Kidney (tissue), 14 donors: ENCODE results near the gene PVALEF. TPM values are rescaled to one million over a fixed set of nuclear protein-coding genes. Genes with fewer than 3 reads are reported as not detected.

ENCODE experiments used
- DNase-seq, 5 donors: peaks; one replicate each; pipeline ENCODE4 v3.0.0-alpha.2; 2013 to 2020
- FAIRE-seq: peaks from 2 replicates; lab custom pipeline; 2012; peaks lifted over from hg19 to GRCh38; lab: Jason Lieb, UNC
- H3K27ac ChIP-seq, 2 donors: one replicate each; pipeline ENCODE4 v1.7.0; 2013; ENCODE audit warnings: low read depth in 2 of 2, low read length in 2 of 2, inconsistent platforms in 1 of 2
- H3K27me3 ChIP-seq: one replicate; pipeline ENCODE4 v1.7.1; 2013; ENCODE audit warnings: low read length, inconsistent platforms; ENCODE audit not compliant: control insufficient read depth, insufficient read depth
- H3K36me3 ChIP-seq, 3 donors: one replicate each; pipeline versions ENCODE4 v1.7.0 to v1.7.1; 2013; ENCODE audit warnings: low read length in 3 of 3, control low read depth in 1 of 3, inconsistent platforms in 1 of 3; ENCODE audit not compliant: insufficient read depth in 3 of 3, control insufficient read depth in 2 of 3
- H3K4me1 ChIP-seq, 3 donors: one replicate each; pipeline versions ENCODE4 v1.7.0 to v1.7.1; 2013; ENCODE audit warnings: low read length in 3 of 3, inconsistent platforms in 1 of 3, low read depth in 1 of 3; ENCODE audit not compliant: control insufficient read depth in 2 of 3, insufficient read depth in 2 of 3
- H3K4me3 ChIP-seq, 3 donors: one replicate each; pipeline versions ENCODE4 v1.7.0 to v1.8.1; 2013; ENCODE audit warnings: low read length in 3 of 3, control low read depth in 1 of 3, inconsistent platforms in 1 of 3
- H3K9ac ChIP-seq, 3 donors: one replicate each; pipeline versions ENCODE4 v1.7.0 to v1.7.1; 2013; ENCODE audit warnings: low read length in 3 of 3, control low read depth in 1 of 3, inconsistent platforms in 1 of 3
- H3K9me3 ChIP-seq, 3 donors: one replicate each; pipeline versions ENCODE4 v1.7.0 to v1.7.1; 2013; ENCODE audit warnings: low read length in 3 of 3, control low read depth in 1 of 3, inconsistent platforms in 1 of 3; ENCODE audit not compliant: control insufficient read depth in 2 of 3, insufficient read depth in 1 of 3
- CTCF ChIP-seq: IDR thresholded peaks from 3 replicates; pipeline ENCODE4 v1.5.1; 2012; ENCODE audit warnings: mild to moderate bottlenecking, moderate library complexity, borderline replicate concordance; ENCODE audit not compliant: insufficient read depth; ENCODE audit errors: extremely low read depth
- intact Hi-C: fragments of 100-400 bp; cut with DNase I; formaldehyde crosslinking; loops from one replicate; pipeline ENCODE4 v1.11.1; 2022
- polyA plus RNA-seq: library from polyadenylated mRNA; stranded (reverse); fragments of 350-450 nt; fragmentation: Illumina TruSeq; extraction: RNeasy Lipid Tissue Mini Kit (QIAGEN cat#74804); gene quantifications from one replicate; pipeline ENCODE4 v1.2.3, GENCODE V29; 2014; ENCODE audit warnings: low read depth, low replicate concordance; ENCODE audit not compliant: insufficient read depth
- total RNA-seq: library from RNA; stranded (reverse); fragmentation: NEBNext Ultra II Directional; extraction: Animal tissue kit (Norgen Biotek cat#: 25700); gene quantifications from one replicate; pipeline ENCODE4 v1.2.1, GENCODE V29; 2021
- donor health status: control.
- donor health status: control.
- donor health status: control.
- donor health status: control.
- donor health status: control.
- donor health status: DM: yes; HTN: yes; CAD: no.
- donor health status: Normal renal cell carcinoma (clear cell type).

The PVALEF gene
- total and polyA plus RNA-seq, 2 donors from 2014 or later = not detected

GRCh38 chr17:81167194-81167524, 1.9 kb downstream of the PVALEF start:
- H3K27ac ChIP-seq = no peak overlapping the region
- no peak overlapping the region for H3K9ac ChIP-seq
- H3K27me3 ChIP-seq = no peaks in the 10 kb centered on the region
- H3K36me3 ChIP-seq = no peaks in the 10 kb centered on the region
- FAIRE-seq (no peak), DNase-seq (no peak)
- no peak overlapping the region for H3K4me3 ChIP-seq
- H3K4me1 ChIP-seq = no peaks in the 10 kb centered on the region
- intact Hi-C loops = no loop called here
- H3K9me3 ChIP-seq = no peaks in the 10 kb centered on the region
- no peak for TF ChIP-seq CTCF

- H3K27me3 ChIP-seq = no peaks in the 10 kb centered on the region
- H3K9ac ChIP-seq = no peak overlapping the region
- FAIRE-seq (no peak), DNase-seq (peak in 1 of 5 donors; percentile 71)
- no peak overlapping the region for H3K4me3 ChIP-seq
- intact Hi-C loops = no loop called here
- H3K27ac ChIP-seq = no peak overlapping the region
- no peaks in the 10 kb centered on the region for H3K36me3 ChIP-seq
- H3K9me3 ChIP-seq = no peaks in the 10 kb centered on the region
- H3K4me1 ChIP-seq = no peaks in the 10 kb centered on the region
- TF ChIP-seq CTCF = no peak
These were observed 2.3 kb downstream of the PVALEF start for GRCh38 chr17:81167638-81168037.

- Histone ChIP-seq H3K27me3 (no peaks in the 10 kb centered on the region), H3K9ac (no peak overlapping the region), H3K27ac (no peak overlapping the region), H3K9me3 (no peaks in the 10 kb centered on the region), H3K4me3 (no peak overlapping the region), H3K4me1 (no peaks in the 10 kb centered on the region), H3K36me3 (no peaks in the 10 kb centered on the region)
- intact Hi-C loops = no loop called here
- DNase-seq = peak in 1 of 5 donors; percentile 1
- FAIRE-seq = no peak
- no peak for TF ChIP-seq CTCF
These were observed 4.6 kb downstream of the PVALEF start for GRCh38 chr17:81169870-81170309.
